GM19240 (cell line): ENCODE data around the gene RTEL1.

ENCODE experiments used
- DNase-seq: peaks from one replicate; pipeline ENCODE4 v3.0.0; 2011; ENCODE audit warnings: low spot score; ENCODE audit not compliant: insufficient read length

The RTEL1 gene

DNA sequence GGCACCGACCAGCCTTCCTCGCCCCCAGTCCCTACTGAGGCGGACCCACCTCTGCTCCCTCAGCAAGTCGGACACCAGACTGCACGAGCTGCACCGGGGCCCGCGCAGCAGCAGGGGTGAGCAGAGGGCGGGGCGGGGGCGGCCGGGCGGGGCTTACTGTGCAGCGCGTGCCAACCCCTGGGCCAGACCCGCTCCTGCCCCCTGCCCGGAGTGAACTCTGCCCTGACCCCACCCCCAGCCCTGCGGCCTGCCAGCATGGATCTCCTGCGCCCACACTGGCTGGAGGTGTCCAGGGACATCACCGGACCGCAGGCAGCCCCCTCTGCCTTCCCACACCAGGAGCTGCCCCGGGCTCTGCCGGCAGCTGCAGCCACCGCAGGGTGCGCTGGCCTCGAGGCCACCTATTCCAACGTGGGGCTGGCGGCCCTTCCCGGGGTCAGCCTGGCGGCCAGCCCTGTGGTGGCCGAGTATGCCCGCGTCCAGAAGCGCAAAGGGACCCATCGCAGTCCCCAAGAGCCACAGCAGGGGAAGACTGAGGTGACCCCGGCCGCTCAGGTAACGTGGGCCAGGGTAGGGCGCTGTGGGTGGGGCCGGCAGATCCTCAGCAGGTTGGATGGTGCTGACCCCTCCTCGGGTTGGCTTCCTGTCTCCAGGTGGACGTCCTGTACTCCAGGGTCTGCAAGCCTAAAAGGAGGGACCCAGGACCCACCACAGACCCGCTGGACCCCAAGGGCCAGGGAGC is 80.0 kb downstream of the RTEL1 start:
- DNase-seq: no peak

DNA sequence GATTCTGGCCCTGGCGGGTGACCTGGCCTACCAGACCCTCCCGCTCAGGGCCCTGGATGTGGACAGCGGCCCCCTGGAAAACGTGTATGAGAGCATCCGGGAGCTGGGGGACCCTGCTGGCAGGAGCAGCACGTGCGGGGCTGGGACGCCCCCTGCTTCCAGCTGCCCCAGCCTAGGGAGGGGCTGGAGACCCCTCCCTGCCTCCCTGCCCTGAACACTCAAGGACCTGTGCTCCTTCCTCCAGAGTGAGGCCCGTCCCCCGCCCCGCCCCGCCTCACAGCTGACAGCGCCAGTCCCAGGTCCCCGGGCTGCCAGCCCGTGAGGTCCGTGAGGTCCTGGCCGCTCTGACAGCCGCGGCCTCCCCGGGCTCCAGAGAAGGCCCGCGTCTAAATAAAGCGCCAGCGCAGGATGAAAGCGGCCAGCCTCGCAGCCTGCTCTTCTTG is 80.6 kb downstream of the RTEL1 start:
- DNase-seq: no peak

DNA sequence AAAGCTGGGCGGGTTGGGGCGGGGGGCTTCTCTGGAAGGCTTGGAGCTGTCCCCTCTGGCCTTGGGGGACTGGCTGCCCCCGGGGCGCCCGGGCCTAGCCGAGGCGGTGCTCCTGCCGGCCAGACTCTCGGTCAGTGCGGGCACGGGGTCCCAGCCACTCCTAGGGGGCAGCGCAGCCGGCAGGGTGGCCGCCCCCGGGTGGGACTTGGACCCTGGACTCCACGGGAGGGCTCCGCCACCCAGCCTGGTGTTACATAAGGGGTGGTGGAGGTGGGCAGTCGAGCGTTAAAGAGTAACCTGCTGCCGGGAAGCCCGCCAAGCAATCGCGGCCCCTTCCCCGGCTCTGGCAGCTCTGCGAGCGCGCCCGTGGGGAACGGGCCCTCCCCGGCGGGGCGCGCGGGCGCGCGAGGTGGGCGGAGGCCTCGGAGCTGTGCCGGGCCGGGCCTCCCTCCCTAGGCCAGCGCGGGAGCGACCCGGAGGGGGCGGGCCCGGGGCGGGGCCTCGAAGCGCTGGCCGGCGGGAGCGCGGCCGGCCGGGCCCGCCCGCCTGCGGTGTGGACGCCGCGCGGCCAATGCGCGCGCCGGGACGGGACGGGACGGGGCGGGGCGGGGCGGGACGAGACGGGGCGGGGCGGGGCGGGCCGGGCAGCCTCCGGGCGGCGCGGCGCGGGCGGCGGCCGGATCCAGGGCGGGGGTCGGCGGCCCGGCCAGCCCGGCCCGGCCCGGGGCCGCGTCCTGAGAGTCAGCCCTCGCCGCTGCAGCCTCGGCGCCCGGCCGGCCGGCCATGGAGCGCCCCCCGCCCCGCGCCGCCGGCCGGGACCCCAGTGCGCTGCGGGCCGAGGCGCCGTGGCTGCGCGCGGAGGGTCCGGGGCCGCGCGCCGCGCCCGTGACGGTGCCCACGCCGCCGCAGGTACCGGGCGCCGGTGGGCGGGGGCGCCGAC is 81.3 kb downstream of the RTEL1 start, which contains the start of gene SLC2A4RG:
SLC2A4RG (plus strand) TSS at position 647 of the 940 bp plus-strand sequence; CDS start at position 784, 137 bp downstream.
- peak; percentile 97 for DNase-seq

DNA sequence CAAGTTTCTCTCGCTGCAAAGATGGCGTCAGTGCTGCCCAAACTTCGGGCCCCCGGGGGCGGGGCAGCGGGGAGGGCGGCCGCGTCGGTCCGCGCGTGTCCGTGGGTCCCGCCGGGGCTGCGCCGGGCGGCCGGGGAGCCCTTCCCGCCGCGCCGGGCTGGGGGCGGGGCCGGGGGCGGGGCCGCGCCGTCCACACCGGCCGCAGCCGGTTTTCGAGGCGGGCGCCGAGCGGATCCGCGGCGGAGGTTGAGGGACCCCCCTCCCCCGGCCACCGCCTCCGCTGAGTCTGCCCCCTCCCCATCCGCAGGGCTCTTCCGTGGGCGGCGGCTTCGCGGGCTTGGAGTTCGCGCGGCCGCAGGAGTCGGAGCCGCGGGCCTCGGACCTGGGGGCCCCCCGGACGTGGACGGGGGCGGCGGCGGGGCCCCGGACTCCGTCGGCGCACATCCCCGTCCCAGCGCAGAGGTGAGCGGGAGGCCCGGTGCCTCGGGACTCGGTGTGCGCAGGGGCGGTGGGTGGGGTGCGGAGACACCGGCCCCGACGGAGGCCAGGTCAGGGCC is 82.0 kb downstream of the RTEL1 start:
- no peak for DNase-seq

DNA sequence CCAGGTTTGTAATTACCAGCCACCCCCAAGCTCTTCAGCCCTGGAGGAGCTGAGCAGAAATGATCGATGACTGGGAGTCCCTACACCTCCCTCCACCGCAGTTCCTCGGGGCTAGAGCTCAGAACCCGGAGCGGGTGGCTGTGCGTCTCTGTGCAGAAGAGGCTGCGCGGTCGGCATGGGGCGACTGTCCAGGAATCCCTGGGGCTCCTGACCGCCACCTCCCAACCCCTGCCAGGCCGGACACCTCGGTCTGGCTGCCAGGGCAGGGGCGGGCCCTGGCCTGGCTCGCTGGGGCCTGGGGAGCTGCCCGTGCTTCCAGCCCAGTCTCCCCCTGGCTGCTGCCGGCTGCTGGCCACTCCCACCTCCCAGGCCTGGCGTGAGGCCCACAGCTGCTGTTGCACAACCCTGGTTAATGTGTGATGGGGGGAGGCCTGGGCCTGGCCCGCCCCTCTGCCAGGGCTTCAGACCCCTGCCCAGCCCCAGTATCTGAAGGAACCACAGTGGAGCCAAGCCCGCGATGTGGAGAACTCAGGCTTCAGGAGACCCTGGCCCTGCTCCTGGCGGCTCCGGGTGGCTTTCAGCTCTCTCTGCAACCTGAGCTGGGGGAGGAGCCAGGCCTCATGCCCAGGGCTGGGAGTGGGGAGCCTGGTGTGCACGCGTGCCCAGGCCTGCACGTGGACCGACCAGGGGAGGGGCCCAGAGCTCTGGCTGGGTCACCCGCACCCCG is 82.7 kb downstream of the RTEL1 start:
- DNase-seq: peak; percentile 77

DNA sequence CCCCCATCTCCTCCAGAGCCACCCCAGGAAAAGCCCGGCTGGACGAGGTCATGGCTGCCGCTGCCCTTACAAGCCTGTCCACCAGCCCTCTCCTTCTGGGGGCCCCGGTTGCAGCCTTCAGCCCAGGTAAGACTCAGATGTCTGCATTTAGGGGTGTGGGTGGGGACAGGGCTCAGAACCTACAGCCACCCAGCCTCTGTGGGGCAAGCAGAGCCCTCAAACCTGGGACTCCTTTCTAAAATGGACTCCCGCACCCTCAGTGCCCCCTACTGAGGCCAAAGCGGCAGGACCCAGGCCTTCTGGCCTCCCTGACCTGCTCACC is 83.2 kb downstream of the RTEL1 start:
- DNase-seq: no peak

DNA sequence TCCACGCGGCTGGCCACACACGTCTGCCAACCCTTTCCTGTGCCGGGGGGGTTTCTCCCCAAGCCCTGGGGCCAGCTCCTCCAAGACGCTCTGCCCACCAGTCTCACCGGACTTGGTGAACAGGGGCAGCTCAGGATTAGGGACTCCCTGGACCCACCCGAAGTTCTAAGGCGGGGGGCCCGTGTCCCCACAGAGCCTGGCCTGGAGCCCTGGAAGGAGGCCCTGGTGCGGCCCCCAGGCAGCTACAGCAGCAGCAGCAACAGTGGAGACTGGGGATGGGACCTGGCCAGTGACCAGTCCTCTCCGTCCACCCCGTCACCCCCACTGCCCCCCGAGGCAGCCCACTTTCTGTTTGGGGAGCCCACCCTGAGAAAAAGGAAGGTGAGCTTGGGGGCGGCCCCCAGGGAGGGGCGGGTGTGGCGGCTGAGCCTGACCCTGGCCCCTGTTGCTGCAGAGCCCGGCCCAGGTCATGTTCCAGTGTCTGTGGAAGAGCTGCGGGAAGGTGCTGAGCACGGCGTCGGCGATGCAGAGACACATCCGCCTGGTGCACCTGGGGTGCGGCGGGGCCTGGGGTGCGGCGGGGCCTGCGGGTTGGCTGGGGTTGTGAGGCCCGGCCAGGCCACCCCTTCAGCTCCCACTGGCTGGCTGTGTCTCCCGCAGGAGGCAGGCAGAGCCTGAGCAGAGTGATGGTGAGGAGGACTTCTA is 83.7 kb downstream of the RTEL1 start:
- no peak for DNase-seq

DNA sequence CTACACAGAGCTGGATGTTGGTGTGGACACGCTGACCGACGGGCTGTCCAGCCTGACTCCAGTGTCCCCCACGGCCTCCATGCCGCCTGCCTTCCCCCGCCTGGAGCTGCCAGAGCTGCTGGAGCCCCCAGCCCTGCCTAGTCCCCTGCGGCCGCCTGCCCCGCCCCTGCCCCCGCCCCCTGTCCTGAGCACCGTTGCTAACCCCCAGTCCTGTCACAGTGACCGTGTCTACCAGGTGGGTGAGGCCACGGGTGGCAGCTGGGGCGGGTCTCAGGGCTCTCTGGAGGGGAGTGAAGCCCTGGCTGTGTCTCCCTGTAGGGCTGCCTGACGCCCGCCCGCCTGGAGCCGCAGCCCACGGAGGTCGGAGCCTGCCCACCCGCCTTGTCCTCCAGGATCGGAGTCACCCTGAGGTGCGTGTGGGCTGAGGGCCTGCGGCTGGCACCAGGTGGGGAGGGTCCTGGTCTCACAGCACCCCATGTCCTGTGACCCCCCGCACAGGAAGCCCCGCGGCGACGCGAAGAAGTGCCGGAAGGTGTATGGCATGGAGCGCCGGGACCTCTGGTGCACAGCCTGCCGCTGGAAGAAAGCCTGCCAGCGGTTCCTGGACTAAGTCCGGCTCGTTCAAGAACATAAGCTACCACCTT is 84.4 kb downstream of the RTEL1 start:
- no peak for DNase-seq

DNA sequence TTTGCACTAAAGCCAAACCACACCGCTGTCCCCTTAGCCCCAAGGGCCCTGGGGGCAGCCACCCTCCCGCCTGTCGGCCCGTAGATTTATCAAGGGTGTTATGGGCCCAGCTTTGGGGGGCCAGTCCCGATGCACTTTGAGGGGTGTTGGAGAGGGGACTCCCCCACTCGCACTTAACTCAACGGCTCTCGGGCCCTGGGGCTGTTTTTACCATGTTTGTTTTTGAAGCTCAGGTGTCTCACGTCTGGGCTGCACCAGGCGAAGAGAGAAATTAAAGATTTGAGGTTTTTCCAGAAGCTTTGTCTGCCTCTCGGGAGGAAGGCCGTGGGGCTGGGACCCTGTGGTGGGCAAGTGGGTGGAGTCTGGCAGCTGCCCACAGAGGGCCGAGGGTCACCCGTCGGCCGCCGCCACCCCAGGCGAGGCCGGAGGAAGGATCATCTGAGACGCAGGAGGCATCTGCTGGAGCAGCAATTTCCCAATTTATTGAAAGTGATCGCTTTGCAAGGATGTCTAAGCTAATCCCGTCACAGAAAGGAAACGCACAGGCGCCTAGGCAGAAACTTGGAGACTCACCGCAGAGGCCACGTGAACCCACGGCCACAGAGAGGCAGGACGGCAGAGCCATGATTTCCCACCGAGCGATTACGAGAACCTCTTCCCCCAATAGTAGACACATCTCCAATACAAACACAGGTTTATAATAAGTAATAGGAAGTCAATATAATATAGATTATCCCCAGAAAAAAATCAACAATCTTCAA is 85.3 kb downstream of the RTEL1 start:
- DNase-seq: no peak

DNA sequence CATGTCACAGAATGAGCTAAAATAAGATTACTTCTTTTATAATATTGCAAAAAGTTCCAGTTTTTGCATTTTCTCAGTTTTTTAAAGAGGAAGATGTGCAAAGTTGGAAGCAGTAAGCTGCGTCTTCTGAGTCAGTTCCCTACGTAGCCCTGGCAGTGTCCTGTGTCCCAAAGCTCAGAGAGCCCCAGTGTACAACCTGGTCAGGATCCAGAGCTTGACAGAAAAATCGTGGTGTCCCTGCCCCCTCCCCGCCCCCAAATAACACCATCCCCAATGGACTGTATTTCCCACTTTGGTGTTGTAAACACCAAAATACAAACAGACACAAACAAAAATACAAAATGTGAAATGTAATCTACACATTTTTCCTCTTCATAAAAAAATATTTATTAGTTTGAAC is 86.0 kb downstream of the RTEL1 start:
- no peak for DNase-seq

DNA sequence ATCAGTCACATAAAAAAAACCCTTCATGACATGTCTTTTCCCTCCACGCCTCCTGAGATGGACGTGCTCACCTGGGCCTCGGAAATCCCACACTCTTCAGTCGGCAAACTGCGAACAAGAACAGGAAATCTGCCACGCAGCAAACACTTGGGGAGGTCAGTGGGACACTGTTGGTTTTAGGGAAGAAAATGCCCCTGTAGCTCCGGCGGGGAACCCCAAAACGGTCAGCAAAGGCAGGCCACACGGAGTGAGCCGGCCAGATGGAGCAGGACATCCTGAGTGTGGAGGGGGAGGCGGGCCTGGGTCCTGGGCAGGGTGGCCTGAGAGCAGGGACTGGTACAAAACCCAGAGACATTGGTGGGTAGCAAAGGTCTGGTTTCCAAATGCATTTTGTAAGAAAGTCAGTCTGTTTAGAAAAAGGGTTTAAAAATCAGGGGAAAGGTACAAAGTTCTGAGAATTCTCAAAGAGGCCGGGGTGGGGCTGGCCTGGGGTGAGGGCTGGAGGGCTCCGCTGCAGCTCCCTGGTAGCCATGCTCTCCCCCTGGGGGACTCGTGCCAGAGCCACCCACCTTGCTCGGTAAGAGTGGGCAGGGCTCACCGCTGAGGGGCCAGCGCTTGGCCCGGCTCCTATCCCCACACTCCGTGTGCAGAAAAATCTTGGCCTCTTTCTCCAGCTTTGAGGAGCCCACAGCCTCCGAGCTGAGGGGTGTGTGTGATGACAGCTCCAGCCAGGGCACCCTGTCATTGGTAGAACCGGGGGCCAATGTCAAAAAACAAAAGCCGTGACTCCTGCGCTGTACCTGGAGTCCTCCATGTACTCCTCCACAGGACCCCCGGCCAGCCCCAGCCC is 86.7 kb downstream of the RTEL1 start:
- DNase-seq: no peak

DNA sequence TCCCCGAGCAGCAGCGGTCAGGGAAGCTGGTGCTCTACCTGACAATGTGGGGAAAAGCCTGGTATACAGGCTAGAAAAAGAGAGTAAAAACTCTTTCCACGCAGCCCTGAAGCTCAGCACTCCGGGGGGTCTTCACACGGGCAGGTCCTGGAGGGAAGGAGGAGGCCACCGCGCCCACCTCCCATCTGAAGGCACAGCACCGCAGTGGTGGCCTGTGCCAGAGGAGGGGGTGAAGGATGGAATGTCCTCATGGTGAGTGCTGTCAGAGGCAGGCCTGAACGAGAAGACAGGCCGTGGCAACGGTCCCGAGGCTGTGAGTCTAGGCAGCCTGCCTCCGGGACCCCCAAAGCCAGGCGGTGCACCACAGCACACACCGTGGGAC is 87.3 kb downstream of the RTEL1 start:
- DNase-seq: no peak
